Omental fat pad (tissue), 4 donors: ENCODE results near the gene DUSP10. TPM values are rescaled to one million over a fixed set of nuclear protein-coding genes. Genes with fewer than 3 reads are reported as not detected.

Experiments used
- ATAC-seq: fragments of 150-250 bp; one replicate; pipeline ENCODE4 v1.9.1; 2016; ENCODE audit warnings: mild to moderate bottlenecking, moderate library complexity; ENCODE audit not compliant: low FRiP score
- DNase-seq: peaks from one replicate; pipeline ENCODE4 v3.0.0-alpha.2; 2019; ENCODE audit warnings: low spot score
- CTCF ChIP-seq, 3 donors: fragments of 450-650 bp; IDR thresholded peaks; one replicate each; pipeline ENCODE4 v1.5.1; 2016 to 2017; ENCODE audit warnings: antibody characterized with exemption in 3 of 3, mild to moderate bottlenecking in 3 of 3, moderate library complexity in 2 of 3
- total RNA-seq, 4 donors: library from RNA; depleted of rRNA; stranded (reverse); fragments of >200 nt; gene quantifications; one replicate each; pipeline ENCODE4 v1.1.0, GENCODE V29; 2016

The DUSP10 gene
- total RNA-seq, 4 donors from 2014 or later = 3.1 to 13.0 (median 10.2) TPM

GRCh38 chr1:221696027-221696426, 45.9 kb downstream of the DUSP10 start:
- no peak for ATAC-seq
- no peak for DNase-seq
- TF ChIP-seq CTCF (IDR thresholded peaks at IDR 0.05) = no peak

- DNase-seq = no peak
- TF ChIP-seq CTCF (IDR thresholded peaks at IDR 0.05) = no peak
- no peak for ATAC-seq
These were observed 46.6 kb downstream of the DUSP10 start for GRCh38 chr1:221695301-221695700.

GRCh38 chr1:221694109-221694508, 47.8 kb downstream of the DUSP10 start:
- TF ChIP-seq CTCF (IDR thresholded peaks at IDR 0.05) = no peak
- no peak for ATAC-seq
- DNase-seq = no peak

- no peak for TF ChIP-seq CTCF (IDR thresholded peaks at IDR 0.05)
- DNase-seq = no peak
- no peak for ATAC-seq
These were observed 48.8 kb downstream of the DUSP10 start for GRCh38 chr1:221693087-221693486.

- no peak for TF ChIP-seq CTCF (IDR thresholded peaks at IDR 0.05)
- no peak for DNase-seq
- ATAC-seq = no peak
These were observed 49.2 kb downstream of the DUSP10 start for GRCh38 chr1:221692643-221693042.

- ATAC-seq = no peak
- DNase-seq = no peak
- TF ChIP-seq CTCF (IDR thresholded peaks at IDR 0.05) = no peak
These were observed 50.6 kb downstream of the DUSP10 start for GRCh38 chr1:221691261-221691660.

GRCh38 chr1:221690858-221691257, 51.0 kb downstream of the DUSP10 start:
- DNase-seq (no peak), ATAC-seq (no peak)
- no peak for TF ChIP-seq CTCF (IDR thresholded peaks at IDR 0.05)
